Activated CD4-positive, alpha-beta T cell treated with anti-CD3 and anti-CD28 coated beads for 1 hour (primary cell): Measurements from ENCODE around the gene MAL.

Experiments
- DNase-seq: peaks from one replicate; pipeline ENCODE4 v3.0.0-alpha.2; 2020

The MAL gene

GRCh38 chr2:95018301-95018700 lies 7.2 kb upstream of the MAL start:
- no peak for DNase-seq

DNA sequence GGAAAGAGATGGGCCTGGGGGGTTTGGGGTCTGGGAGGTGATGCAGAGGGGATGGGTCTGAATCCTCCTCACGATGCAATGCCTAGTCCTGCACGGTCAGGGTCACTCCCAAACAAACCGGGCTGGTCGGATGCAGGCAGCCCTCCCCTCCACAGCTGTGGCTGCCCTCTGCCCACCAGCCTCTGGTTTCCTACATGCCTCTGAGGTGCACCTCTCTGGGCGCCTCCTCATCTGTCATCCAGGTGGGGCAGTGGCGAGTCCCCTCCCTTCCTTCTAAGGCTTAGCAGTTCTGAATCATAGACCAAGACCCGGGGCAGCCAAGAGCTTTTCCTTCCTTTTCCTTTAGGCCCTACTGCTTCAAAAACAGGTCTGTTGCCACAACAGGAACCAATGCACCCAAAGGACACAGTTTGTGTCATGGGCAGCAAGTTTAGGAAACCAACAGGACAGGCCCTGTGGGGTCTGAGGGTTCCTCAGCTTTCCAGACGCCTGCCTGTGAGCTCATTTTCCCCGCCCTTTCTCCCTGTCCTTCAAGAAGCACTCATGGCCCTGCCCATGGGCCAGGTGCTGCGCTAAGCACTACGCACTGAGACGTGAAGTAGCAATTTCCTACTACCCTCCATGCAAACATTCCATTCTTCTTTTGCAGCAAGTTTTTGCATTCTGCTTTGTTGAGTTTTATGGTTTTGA lies 6.5 kb upstream of the MAL start:
- no peak for DNase-seq

DNA sequence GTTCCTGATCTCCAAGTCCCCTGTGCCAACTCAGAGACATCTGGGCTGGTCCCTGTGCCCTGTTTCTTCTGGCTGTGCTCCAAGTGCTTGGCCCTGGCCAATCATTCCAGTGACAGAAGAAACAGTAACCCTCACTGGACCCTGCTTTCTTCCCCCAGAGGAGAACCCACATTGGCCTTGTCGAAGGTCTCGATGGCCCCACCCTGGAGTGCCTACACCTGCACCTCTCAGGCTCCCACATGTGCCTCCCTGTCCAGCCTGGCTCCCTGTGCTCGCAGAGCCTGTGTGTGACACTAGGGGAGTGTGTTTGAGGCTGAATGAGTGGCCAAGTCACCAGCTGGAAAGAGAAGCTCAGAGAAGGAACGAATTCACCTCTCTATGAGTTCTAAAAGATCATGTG lies 5.9 kb upstream of the MAL start:
- no peak for DNase-seq

DNA sequence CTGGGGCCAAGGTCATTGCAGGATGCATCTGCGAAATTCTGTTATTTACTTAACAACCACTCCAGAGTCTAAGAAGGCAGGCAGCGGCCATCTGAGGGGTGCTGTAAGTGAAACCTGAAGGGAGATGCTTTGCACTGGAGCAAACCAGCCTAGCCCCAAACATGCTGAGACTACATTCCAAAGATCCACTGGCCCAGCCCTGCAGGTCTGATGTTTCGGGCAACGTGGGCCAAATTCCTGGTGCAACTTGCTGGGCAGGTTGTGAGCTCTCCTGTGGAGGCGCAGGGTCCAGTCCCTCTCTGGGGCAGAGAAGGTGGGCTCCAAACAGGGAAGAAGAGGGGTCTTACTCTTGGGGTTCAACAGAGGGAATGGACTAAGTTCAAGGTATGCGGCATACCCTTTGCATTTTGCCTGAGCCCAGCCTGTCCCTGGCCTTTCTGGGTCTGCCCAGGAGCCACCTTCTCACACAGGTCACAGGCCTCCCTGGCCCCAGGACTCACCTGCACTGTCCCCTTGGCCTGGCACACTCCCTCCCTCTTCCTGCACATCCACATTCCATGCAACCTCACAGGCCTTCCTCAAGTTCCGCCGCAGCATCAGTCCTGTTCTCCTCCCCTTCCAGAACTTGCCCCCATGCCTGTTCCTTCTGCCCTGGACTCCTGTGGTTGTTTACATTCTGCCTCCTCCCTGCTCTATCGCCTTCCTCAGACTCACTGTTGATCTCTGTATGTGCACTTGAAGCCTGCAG lies 5.1 kb upstream of the MAL start:
- DNase-seq = no peak

- no peak for DNase-seq
Measured at GRCh38 chr2:95021023-95021416, 4.5 kb upstream of the MAL start.

- DNase-seq = no peak
Measured at GRCh38 chr2:95021847-95022246, 3.7 kb upstream of the MAL start.

DNA sequence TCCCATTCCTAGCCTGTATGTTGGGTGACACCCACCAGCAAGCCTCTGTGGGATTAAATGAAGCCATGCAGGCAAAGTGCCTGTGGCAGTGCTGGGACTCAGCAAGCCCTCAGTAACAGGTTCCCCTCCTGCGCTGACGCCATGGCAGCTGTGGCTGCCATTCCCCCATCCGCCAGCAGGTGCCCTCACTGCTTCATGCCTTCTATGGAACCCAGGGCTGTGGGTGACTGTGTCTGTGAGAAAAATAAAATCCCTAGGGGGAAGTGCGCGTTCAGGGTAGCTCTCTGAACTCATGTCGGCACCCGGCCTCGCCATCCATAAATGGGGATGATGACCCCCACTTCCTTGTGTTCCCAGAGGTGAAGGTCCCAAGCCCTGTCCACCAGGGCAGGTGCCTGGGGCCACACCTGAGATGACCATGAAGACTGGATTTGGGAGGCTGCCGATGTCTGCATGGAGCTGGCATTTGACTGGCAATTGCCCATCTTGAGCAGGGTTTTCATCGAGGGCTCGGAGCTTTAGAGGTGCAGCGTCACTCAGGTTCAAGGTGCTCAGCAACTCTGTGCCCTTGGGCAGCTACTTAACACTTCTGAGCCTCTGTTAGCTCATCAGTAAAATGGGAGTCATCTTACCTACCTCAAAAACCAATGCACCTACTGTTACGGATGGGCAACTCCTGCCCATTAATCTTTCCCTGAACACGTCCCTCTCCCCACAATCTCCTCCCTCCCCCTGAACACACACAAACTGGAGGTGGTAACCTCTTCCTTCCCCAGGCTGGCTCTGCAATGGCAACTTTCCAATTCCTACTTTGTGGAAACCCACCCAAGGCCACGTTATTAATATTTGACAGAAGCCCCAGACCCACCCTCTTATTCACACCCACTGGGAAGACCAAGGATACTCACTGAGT lies 2.9 kb upstream of the MAL start:
- DNase-seq = peak; percentile 76

GRCh38 chr2:95023222-95023597 lies 2.3 kb upstream of the MAL start:
- peak; percentile 43 for DNase-seq

DNA sequence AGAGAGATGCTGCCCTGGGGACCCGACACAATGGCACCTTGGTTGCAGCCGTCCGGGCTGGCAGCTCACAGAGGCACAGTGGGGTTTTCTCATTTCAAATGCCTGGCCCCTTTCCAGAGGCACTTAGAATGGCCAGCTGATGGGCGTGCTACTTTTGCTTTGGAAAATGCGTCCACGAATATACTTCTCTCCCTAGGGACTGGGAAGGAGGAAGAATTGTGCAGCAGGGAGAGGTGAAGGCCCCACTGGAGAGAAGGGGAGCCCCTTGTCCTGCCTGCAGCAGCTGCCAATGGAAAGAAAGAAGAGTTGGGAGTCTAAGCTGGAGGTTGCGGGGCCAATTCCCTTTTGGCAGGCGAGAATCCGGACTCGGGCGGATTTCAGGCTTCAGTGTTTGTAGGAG lies 1.1 kb upstream of the MAL start:
- DNase-seq = no peak

GRCh38 chr2:95024960-95025405 lies 525 bp upstream of the MAL start:
- DNase-seq = no peak

- no peak for DNase-seq
Measured at GRCh38 chr2:95026471-95027368, 1.2 kb downstream of the MAL start.

GRCh38 chr2:95027369-95027720 lies 1.8 kb downstream of the MAL start:
- no peak for DNase-seq

- DNase-seq = no peak
Measured at GRCh38 chr2:95029898-95030341, 4.4 kb downstream of the MAL start.

- DNase-seq = no peak
Measured at GRCh38 chr2:95030496-95030895, 5.0 kb downstream of the MAL start.

DNA sequence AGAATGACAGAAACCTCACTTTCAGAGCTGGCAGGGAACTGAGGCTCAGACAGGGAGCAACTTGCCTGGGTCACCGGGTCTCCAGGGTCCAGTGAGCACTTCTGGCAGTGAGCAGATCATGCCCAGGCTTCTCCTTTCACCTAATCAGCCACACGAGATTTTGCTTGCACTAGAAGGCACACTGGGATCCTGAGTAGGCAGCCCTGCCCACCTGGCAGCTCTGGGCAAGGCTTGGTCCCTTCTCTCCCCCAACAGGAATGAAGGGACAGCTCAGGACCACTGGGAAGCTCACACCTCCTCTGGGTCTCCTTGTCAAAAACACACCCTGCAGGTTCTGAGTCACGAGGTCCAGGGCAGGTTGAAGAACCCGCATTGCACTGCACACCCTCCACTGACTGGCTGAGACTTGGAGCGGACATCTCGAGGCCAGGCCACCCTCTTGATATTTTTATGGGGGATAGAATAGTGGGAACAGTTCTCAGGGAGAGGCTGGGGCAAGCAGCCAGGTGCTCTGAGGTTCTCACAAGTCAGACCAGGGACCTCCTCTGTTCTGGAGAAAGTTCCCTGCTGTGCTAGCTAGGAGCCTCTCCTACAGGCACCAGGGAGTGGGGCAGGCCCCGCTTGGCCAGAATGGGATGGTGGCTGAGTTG lies 5.7 kb downstream of the MAL start:
- DNase-seq = no peak

DNA sequence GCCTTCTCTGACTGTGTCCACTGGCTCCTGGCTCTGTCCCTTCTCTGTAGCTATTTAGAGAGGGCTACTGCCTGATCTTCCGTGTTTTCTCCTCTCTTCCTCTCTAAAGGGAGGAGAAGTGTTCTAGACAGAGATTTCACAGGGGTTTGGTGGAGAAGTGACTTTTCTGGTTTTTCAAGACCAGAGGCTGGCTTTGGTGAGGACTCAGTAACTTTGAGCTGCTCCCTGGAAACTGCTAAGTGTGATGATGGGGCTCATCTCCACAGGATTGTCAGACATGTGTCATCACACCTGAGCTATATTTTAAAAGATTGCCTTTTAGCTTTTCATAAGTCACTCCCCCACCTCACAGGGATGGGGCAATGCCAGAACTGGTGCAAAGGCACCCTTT lies 6.2 kb downstream of the MAL start:
- DNase-seq = no peak

GRCh38 chr2:95032341-95032740 lies 6.8 kb downstream of the MAL start:
- DNase-seq = no peak

GRCh38 chr2:95032868-95033603 lies 7.5 kb downstream of the MAL start:
- DNase-seq = no peak

- DNase-seq = no peak
Measured at GRCh38 chr2:95034221-95034620, 8.7 kb downstream of the MAL start.

GRCh38 chr2:95034818-95035217 lies 9.3 kb downstream of the MAL start:
- no peak for DNase-seq
